GM18498 (cell line): ENCODE measurements around the gene DENND10.
"Not testable (repeated sequence)": the region's sequence is repeated elsewhere in the genome, so short reads cannot be mapped to it uniquely, and the experiment has no call there.

Experiments
- ATAC-seq: cut with Tn5 transposase; IDR thresholded peaks from one replicate; pipeline ENCODE4 v1.9.1; 2021; ENCODE audit warnings: mild to moderate bottlenecking, moderate library complexity; ENCODE audit not compliant: unreplicated experiment

Gene DENND10

GRCh38 chr10:119165171-119166117 is 61.5 kb downstream of the DENND10 start, which contains the start of gene SFXN4:
Gene SFXN4 (minus strand): TSS chr10:119165714. CDS start chr10:119165647, 67 bp downstream.
- ATAC-seq = peak; percentile 96

GRCh38 chr10:119166118-119166500 is 62.2 kb downstream of the DENND10 start:
- ATAC-seq = peak; percentile 3

- ATAC-seq = no peak
Observed at GRCh38 chr10:119166564-119166963, 62.7 kb downstream of the DENND10 start.

GRCh38 chr10:119167041-119167440 is 63.1 kb downstream of the DENND10 start:
- ATAC-seq = no peak

GRCh38 chr10:119174109-119174508 is 70.2 kb downstream of the DENND10 start:
- ATAC-seq = no peak

GRCh38 chr10:119176166-119176565 is 72.3 kb downstream of the DENND10 start:
- no peak for ATAC-seq

GRCh38 chr10:119177708-119178371 is 73.9 kb downstream of the DENND10 start:
- peak; percentile 17 for ATAC-seq

- ATAC-seq = peak; percentile 96
Observed at GRCh38 chr10:119178372-119179119, 74.6 kb downstream of the DENND10 start, which contains the start of gene PRDX3. Gene PRDX3 (minus strand): TSS chr10:119178812. CDS start chr10:119178790, 22 bp downstream.

GRCh38 chr10:119180850-119181400 is 77.0 kb downstream of the DENND10 start:
- ATAC-seq = not testable (repeated sequence)

GRCh38 chr10:119183664-119184412 is 79.9 kb downstream of the DENND10 start:
- no peak for ATAC-seq
